Liver (tissue), 1 donor: ENCODE results near the gene SERPINC1.
"Not testable (repeated sequence)": the region's sequence is repeated elsewhere in the genome, so short reads cannot be mapped to it uniquely, and the experiment has no call there.

Source experiments
- YY1 ChIP-seq: IDR thresholded peaks from 2 replicates; pipeline ENCODE4 v1.6.1; 2016; ENCODE audit warnings: antibody characterized with exemption, mild to moderate bottlenecking
- ZBTB33 ChIP-seq: IDR thresholded peaks from 2 replicates; pipeline ENCODE4 v1.6.1; 2016; ENCODE audit warnings: antibody characterized with exemption

GRCh38 chr1:173965896-173966295 lies 48.8 kb upstream of the SERPINC1 start:
- TF ChIP-seq ZBTB33, YY1: not testable (repeated sequence)
